GM12891 (cell line): ENCODE measurements around the gene NAALADL2.

Experiments used
- PAX5 ChIP-seq: IDR thresholded peaks from 2 replicates; pipeline ENCODE4 v1.6.1; 2011; ENCODE audit warnings: low read length, moderate library complexity, mild to moderate bottlenecking; ENCODE audit not compliant: insufficient read depth, severe bottlenecking
- POLR2A ChIP-seq: IDR thresholded peaks from 2 replicates; pipeline ENCODE4 v1.6.1; 2011; ENCODE audit warnings: low read depth, low read length, control low read depth
- POLR2AphosphoS5 ChIP-seq: IDR thresholded peaks from 2 replicates; pipeline ENCODE4 v1.6.1; 2011; ENCODE audit warnings: low read depth, low read length, control low read depth
- POU2F2 ChIP-seq: IDR thresholded peaks from 2 replicates; pipeline ENCODE4 v1.6.1; 2011; ENCODE audit warnings: low read depth, mild to moderate bottlenecking, control low read depth, low read length, moderate library complexity
- SPI1 ChIP-seq: IDR thresholded peaks from 2 replicates; pipeline ENCODE4 v1.6.1; 2011; ENCODE audit warnings: low read depth, low read length, control low read depth
- TAF1 ChIP-seq: IDR thresholded peaks from 2 replicates; pipeline ENCODE4 v1.6.1; 2011; ENCODE audit warnings: low read depth, low read length, control low read depth

- TF ChIP-seq TAF1: no peak
- no peak for TF ChIP-seq POLR2AphosphoS5
- no peak for TF ChIP-seq SPI1
- no peak for TF ChIP-seq POLR2A
- TF ChIP-seq PAX5: no peak
- TF ChIP-seq POU2F2: no peak
Measured at GRCh38 chr3:175047786-175048185, 188.7 kb downstream of the NAALADL2 start.
